Measurements from ENCODE around the gene IPO4.

The IPO4 gene

DNA sequence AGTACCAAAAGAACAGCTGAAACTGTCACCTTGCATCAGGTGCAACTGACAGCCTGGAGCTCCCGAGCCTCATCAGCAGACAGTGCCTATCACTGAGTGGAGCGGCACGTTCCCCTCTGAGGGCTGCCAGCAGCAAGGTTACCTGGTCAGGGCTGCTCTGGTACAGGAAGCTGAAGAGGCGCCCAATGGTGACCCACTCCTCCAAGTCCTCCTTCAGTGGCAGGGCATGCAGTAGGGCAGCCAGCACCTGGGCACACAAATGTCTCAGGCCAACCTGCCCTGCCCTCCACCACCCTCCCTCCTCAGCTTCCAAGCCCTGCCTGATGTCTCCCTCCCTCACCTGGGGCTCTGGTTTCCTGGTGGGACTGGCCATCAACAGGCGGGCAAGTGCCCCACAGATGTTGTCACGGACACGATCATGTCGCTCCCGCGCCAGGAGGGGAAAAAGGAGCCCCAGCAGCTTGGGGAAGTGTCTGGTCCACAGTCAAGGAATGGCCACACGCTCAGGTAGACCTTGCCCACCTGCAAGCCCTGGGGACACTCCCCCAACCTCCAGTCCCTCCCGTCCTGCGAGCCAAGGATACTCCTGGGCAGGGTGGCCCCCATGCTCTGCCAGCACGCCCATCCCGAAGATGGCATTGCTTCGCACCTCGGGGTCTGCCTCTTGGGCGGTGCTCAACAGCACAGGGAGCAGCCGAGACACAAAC lies 7.1 kb downstream of the IPO4 start:
- TF ChIP-seq, protein P1, sequence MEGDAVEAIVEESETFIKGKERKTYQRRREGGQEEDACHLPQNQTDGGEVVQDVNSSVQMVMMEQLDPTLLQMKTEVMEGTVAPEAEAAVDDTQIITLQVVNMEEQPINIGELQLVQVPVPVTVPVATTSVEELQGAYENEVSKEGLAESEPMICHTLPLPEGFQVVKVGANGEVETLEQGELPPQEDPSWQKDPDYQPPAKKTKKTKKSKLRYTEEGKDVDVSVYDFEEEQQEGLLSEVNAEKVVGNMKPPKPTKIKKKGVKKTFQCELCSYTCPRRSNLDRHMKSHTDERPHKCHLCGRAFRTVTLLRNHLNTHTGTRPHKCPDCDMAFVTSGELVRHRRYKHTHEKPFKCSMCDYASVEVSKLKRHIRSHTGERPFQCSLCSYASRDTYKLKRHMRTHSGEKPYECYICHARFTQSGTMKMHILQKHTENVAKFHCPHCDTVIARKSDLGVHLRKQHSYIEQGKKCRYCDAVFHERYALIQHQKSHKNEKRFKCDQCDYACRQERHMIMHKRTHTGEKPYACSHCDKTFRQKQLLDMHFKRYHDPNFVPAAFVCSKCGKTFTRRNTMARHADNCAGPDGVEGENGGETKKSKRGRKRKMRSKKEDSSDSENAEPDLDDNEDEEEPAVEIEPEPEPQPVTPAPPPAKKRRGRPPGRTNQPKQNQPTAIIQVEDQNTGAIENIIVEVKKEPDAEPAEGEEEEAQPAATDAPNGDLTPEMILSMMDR (IDR thresholded peaks at IDR 0.05): no peak
- H3K36me3 ChIP-seq: peaks cover 96% of the 10 kb centered on the region

GRCh38 chr14:24179961-24180796 lies 8.4 kb downstream of the IPO4 start:
- Histone ChIP-seq H3K9me3 (no peaks in the 10 kb centered on the region), H3K27me3 (no peaks in the 10 kb centered on the region), H3K4me1 (ENCODE audit: control insufficient read depth in 1 of 2, insufficient read depth in 1 of 2, low read depth in 1 of 2, low read length in 1 of 2) (peaks cover 4% of the 10 kb centered on the region in 2 experiments), H3K27ac (no peak overlapping the region), H3K36me3 (peaks cover 100% of the 10 kb centered on the region), H3K4me3 (ENCODE audit: low read depth in 1 of 2, low read length in 1 of 2) (no peak overlapping the region)
- TF ChIP-seq, protein P1 (IDR thresholded peaks at IDR 0.05): no peak

More for the DNA sequence above, 7.1 kb downstream of the IPO4 start:
- Histone ChIP-seq H3K27ac (no peak overlapping the region), H3K27me3 (no peaks in the 10 kb centered on the region), H3K9me3 (no peaks in the 10 kb centered on the region), H3K4me1 (ENCODE audit: control insufficient read depth in 1 of 2, insufficient read depth in 1 of 2, low read depth in 1 of 2, low read length in 1 of 2) (no peaks in the 10 kb centered on the region), H3K4me3 (ENCODE audit: low read depth in 1 of 2, low read length in 1 of 2) (no peak overlapping the region)

DNA sequence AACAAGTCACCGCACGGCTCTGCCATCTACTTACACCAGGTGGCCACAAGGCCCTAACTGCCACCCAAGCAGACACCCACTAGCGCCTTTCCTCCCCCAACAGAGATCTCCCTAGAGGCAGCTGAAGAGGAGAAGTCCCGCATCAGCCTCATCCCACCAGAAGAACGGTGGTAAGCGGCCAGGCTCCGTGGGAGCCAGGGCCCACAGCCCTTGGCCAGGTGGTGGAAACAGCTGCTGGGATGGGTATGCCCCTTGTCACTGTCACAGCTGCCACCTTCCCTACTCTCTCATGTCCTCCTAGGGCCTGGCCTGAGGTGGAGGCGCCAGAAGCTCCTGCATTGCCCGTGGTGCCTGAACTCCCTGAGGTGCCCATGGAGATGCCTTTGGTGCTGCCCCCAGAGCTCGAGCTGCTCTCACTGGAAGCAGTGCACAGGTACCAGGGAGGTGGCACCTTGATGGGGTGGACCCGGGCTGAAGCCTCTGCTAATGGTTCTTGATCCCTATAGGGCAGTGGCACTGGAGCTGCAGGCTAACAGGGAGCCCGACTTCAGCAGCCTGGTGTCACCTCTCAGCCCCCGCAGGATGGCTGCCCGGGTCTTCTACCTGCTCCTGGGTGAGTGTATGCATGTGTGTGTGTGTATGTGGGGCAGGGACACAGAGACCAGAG lies 9.2 kb downstream of the IPO4 start:
- Histone ChIP-seq H3K4me3 (ENCODE audit: low read depth in 1 of 2, low read length in 1 of 2) (no peak overlapping the region), H3K27ac (no peak overlapping the region), H3K27me3 (no peaks in the 10 kb centered on the region), H3K4me1 (ENCODE audit: control insufficient read depth in 1 of 2, insufficient read depth in 1 of 2, low read depth in 1 of 2, low read length in 1 of 2) (peaks cover 6 to 9% of the 10 kb centered on the region in 2 experiments), H3K36me3 (peaks cover 100% of the 10 kb centered on the region), H3K9me3 (no peaks in the 10 kb centered on the region)
- TF ChIP-seq, protein P1 (IDR thresholded peaks at IDR 0.05): no peak

GRCh38 chr14:24178399-24179178 lies 10.0 kb downstream of the IPO4 start:
- Histone ChIP-seq H3K4me1 (ENCODE audit: control insufficient read depth in 1 of 2, insufficient read depth in 1 of 2, low read depth in 1 of 2, low read length in 1 of 2) (peaks cover 6 to 9% of the 10 kb centered on the region in 2 experiments), H3K27ac (no peak overlapping the region), H3K9me3 (no peaks in the 10 kb centered on the region), H3K27me3 (no peaks in the 10 kb centered on the region), H3K36me3 (peaks cover 99% of the 10 kb centered on the region), H3K4me3 (ENCODE audit: low read depth in 1 of 2, low read length in 1 of 2) (no peak overlapping the region)
- TF ChIP-seq, protein P1 (IDR thresholded peaks at IDR 0.05): no peak

DNA sequence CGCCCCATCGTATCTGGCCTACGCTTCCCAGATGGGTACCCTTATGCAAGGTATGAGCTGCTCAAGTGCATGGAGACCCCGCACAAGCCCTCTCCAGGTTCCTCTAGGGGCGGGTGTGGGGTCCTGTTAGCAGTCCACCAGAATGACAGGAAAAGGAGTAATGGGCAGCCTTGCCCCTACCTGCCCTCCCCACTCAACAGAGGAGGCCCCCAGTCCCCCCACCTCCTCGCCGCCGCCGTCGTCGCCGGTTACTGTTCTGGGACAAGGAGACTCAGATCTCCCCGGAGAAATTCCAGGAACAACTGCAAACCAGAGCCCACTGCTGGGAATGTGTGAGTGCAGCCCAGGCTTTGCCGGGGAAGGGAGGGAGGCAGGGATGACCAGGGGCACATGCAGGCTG lies 10.7 kb downstream of the IPO4 start:
- H3K9me3 ChIP-seq: no peaks in the 10 kb centered on the region
- peaks cover 99% of the 10 kb centered on the region for H3K36me3 ChIP-seq
- TF ChIP-seq, protein P1 (IDR thresholded peaks at IDR 0.05): no peak
- H3K27me3 ChIP-seq: peaks cover under 1% of the 10 kb centered on the region
- H3K27ac ChIP-seq: no peak overlapping the region
- H3K4me1 ChIP-seq (ENCODE audit: control insufficient read depth in 1 of 2, insufficient read depth in 1 of 2, low read depth in 1 of 2, low read length in 1 of 2): peaks cover 6 to 9% of the 10 kb centered on the region in 2 experiments
- no peak overlapping the region for H3K4me3 ChIP-seq (ENCODE audit: low read depth in 1 of 2, low read length in 1 of 2)
